ENCODE results near the gene EEA1.

Gene EEA1

GRCh38 chr12:92871116-92871515 is 58.0 kb downstream of the EEA1 start:
- no peak overlapping the region for H3K9ac ChIP-seq
- H3K36me3 ChIP-seq (ENCODE audit: control insufficient read depth, insufficient read depth, low read length): no peaks in the 10 kb centered on the region
- no peak overlapping the region for H3K27ac ChIP-seq
- no peak for TF ChIP-seq CTCF (IDR thresholded peaks at IDR 0.05)
- peaks cover 5% of the 10 kb centered on the region for H3K79me2 ChIP-seq
- no peak overlapping the region for H3K4me3 ChIP-seq (ENCODE audit: low read depth, low read length)
- no peak overlapping the region for H2AFZ ChIP-seq
- no peaks in the 10 kb centered on the region for H3K9me3 ChIP-seq (ENCODE audit: control insufficient read depth, low read length)
- no peaks in the 10 kb centered on the region for H3K4me1 ChIP-seq
- H3K4me2 ChIP-seq (ENCODE audit: low read length): no peak overlapping the region
- no peaks in the 10 kb centered on the region for H3K27me3 ChIP-seq (ENCODE audit: control insufficient read depth, insufficient read depth, low read length)

- H3K4me2 ChIP-seq (ENCODE audit: low read length): no peak overlapping the region
- no peak overlapping the region for H3K4me3 ChIP-seq (ENCODE audit: low read depth, low read length)
- H3K27me3 ChIP-seq (ENCODE audit: control insufficient read depth, insufficient read depth, low read length): no peaks in the 10 kb centered on the region
- H2AFZ ChIP-seq: no peak overlapping the region
- no peaks in the 10 kb centered on the region for H3K36me3 ChIP-seq (ENCODE audit: control insufficient read depth, insufficient read depth, low read length)
- H3K79me2 ChIP-seq: no peaks in the 10 kb centered on the region
- TF ChIP-seq CTCF (IDR thresholded peaks at IDR 0.05): no peak
- no peak overlapping the region for H3K9ac ChIP-seq
- no peaks in the 10 kb centered on the region for H3K4me1 ChIP-seq
- H3K9me3 ChIP-seq (ENCODE audit: control insufficient read depth, low read length): no peaks in the 10 kb centered on the region
- no peak overlapping the region for H3K27ac ChIP-seq
Measured at GRCh38 chr12:92866418-92866817, 62.7 kb downstream of the EEA1 start.

- no peaks in the 10 kb centered on the region for H3K79me2 ChIP-seq
- H3K27ac ChIP-seq: no peak overlapping the region
- peaks cover 4% of the 10 kb centered on the region for H3K4me1 ChIP-seq
- TF ChIP-seq CTCF (IDR thresholded peaks at IDR 0.05): no peak
- H3K36me3 ChIP-seq (ENCODE audit: control insufficient read depth, insufficient read depth, low read length): no peaks in the 10 kb centered on the region
- H3K4me3 ChIP-seq (ENCODE audit: low read depth, low read length): no peak overlapping the region
- H3K9me3 ChIP-seq (ENCODE audit: control insufficient read depth, low read length): no peaks in the 10 kb centered on the region
- no peaks in the 10 kb centered on the region for H3K27me3 ChIP-seq (ENCODE audit: control insufficient read depth, insufficient read depth, low read length)
- H2AFZ ChIP-seq: no peak overlapping the region
- no peak overlapping the region for H3K9ac ChIP-seq
- no peak overlapping the region for H3K4me2 ChIP-seq (ENCODE audit: low read length)
Measured at GRCh38 chr12:92863251-92863650, 65.8 kb downstream of the EEA1 start.

- TF ChIP-seq CTCF (IDR thresholded peaks at IDR 0.05): no peak
- Histone ChIP-seq H3K4me2 (ENCODE audit: low read length) (no peak overlapping the region), H2AFZ (no peak overlapping the region), H3K4me3 (ENCODE audit: low read depth, low read length) (no peak overlapping the region), H3K79me2 (no peaks in the 10 kb centered on the region), H3K27me3 (ENCODE audit: control insufficient read depth, insufficient read depth, low read length) (no peaks in the 10 kb centered on the region), H3K4me1 (peaks cover 4% of the 10 kb centered on the region), H3K36me3 (ENCODE audit: control insufficient read depth, insufficient read depth, low read length) (no peaks in the 10 kb centered on the region), H3K9me3 (ENCODE audit: control insufficient read depth, low read length) (no peaks in the 10 kb centered on the region), H3K27ac (no peak overlapping the region), H3K9ac (no peak overlapping the region)
Measured at GRCh38 chr12:92861381-92861780, 67.7 kb downstream of the EEA1 start.

GRCh38 chr12:92860521-92860920 is 68.6 kb downstream of the EEA1 start:
- Histone ChIP-seq H3K27ac (no peak overlapping the region), H3K79me2 (no peaks in the 10 kb centered on the region)

More at GRCh38 chr12:92860521-92860920, 68.6 kb downstream of the EEA1 start:
- H3K4me1 ChIP-seq: peaks cover 4% of the 10 kb centered on the region
- H3K27me3 ChIP-seq (ENCODE audit: control insufficient read depth, insufficient read depth, low read length): no peaks in the 10 kb centered on the region
- no peaks in the 10 kb centered on the region for H3K36me3 ChIP-seq (ENCODE audit: control insufficient read depth, insufficient read depth, low read length)
- TF ChIP-seq CTCF (IDR thresholded peaks at IDR 0.05): no peak
- no peak overlapping the region for H2AFZ ChIP-seq
- H3K9ac ChIP-seq: no peak overlapping the region
- no peak overlapping the region for H3K4me3 ChIP-seq (ENCODE audit: low read depth, low read length)
- no peak overlapping the region for H3K4me2 ChIP-seq (ENCODE audit: low read length)
- H3K9me3 ChIP-seq (ENCODE audit: control insufficient read depth, low read length): no peaks in the 10 kb centered on the region
